HUES64 (cell line): ENCODE results near the gene XPC.
"Not testable (repeated sequence)": the region's sequence is repeated elsewhere in the genome, so short reads cannot be mapped to it uniquely, and the experiment has no call there.

ENCODE experiments used
- H3K27ac ChIP-seq: 2 replicates; pipeline ENCODE4 v1.7.0; 2013; ENCODE audit warnings: low read depth, low read length, inconsistent platforms
- H3K27me3 ChIP-seq: 2 replicates; pipeline ENCODE4 v1.6.1; 2013; ENCODE audit warnings: mild to moderate bottlenecking, low read length; ENCODE audit not compliant: insufficient read depth
- H3K36me3 ChIP-seq: 2 replicates; pipeline ENCODE4 v1.6.1; 2013; ENCODE audit warnings: mild to moderate bottlenecking, low read length; ENCODE audit not compliant: insufficient read depth
- H3K4me1 ChIP-seq: 2 replicates; pipeline ENCODE4 v1.6.1; 2013; ENCODE audit warnings: mild to moderate bottlenecking, low read length, moderate library complexity; ENCODE audit not compliant: insufficient read depth
- H3K4me3 ChIP-seq: 2 replicates; pipeline ENCODE4 v1.5.1; 2013; ENCODE audit warnings: mild to moderate bottlenecking, low read length, moderate library complexity
- H3K9ac ChIP-seq: 2 replicates; pipeline ENCODE4 v1.6.1; 2013; ENCODE audit warnings: mild to moderate bottlenecking, low read depth, low read length
- H3K9me3 ChIP-seq: 2 replicates; pipeline ENCODE4 v1.6.1; 2013; ENCODE audit warnings: low read depth, low read length; ENCODE audit not compliant: insufficient read depth
- WGBS: fragments of 150-250, 120-280 bp; methylation state at CpG from one replicate; pipeline ENCODE4 v1.1.7; 2013; ENCODE audit warnings: missing lambda C conversion rate; 5-methylcytosine and 5-hydroxymethylcytosine counted together

Gene XPC

DNA sequence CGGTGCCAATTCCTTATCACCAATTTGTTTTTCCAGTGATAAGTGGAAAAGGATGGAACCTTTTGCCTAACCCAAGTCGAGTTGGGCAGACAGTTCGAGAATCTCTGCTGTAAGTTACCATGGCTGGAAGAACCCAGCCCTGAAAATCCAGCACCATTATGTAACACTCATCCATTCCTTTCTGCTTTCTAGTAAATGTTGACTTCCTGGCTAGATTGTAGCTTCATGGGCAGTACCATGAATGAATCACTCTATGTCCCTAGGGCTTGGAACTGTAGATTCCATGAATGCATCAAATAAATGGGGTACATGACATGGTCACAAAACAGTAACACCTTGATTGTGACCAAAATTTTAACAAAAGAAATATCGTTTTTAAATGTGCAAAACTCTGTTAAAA, 67.7 kb downstream of the XPC start:
- no peak overlapping the region for H3K9ac ChIP-seq
- H3K27me3 ChIP-seq = no peaks in the 10 kb centered on the region
- 98% methylated on average over 4 of the region's 4 CpGs for WGBS
- H3K4me1 ChIP-seq = no peaks in the 10 kb centered on the region
- no peak overlapping the region for H3K27ac ChIP-seq
- H3K9me3 ChIP-seq = no peaks in the 10 kb centered on the region
- H3K4me3 ChIP-seq = no peak overlapping the region
- peaks cover 35% of the 10 kb centered on the region for H3K36me3 ChIP-seq

DNA sequence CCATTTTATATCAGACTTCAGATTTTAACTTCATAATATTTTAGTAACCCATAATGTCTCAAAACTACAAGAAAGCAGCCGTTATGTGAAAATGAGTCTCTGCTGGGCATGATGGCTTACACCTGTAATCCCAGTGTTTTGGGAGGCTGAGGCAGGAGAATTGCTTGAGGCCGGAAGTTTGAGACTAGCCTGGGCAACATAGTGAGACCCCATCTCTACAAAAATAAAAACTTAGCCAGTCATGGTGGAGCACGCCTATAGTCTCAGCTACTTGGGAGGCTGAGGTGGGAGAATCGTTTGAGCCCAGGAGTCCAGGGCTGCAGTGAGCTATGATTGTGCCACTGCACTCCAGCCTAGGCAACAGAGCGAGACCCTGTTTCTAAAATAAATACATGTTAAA, 68.6 kb downstream of the XPC start:
- not testable (repeated sequence) for H3K27me3 ChIP-seq, H3K27ac ChIP-seq, H3K4me1 ChIP-seq, H3K9me3 ChIP-seq, H3K9ac ChIP-seq, H3K4me3 ChIP-seq
- H3K36me3 ChIP-seq = peaks cover 26% of the 10 kb centered on the region
- WGBS = over 99% methylated on average over 4 of the region's 5 CpGs

DNA sequence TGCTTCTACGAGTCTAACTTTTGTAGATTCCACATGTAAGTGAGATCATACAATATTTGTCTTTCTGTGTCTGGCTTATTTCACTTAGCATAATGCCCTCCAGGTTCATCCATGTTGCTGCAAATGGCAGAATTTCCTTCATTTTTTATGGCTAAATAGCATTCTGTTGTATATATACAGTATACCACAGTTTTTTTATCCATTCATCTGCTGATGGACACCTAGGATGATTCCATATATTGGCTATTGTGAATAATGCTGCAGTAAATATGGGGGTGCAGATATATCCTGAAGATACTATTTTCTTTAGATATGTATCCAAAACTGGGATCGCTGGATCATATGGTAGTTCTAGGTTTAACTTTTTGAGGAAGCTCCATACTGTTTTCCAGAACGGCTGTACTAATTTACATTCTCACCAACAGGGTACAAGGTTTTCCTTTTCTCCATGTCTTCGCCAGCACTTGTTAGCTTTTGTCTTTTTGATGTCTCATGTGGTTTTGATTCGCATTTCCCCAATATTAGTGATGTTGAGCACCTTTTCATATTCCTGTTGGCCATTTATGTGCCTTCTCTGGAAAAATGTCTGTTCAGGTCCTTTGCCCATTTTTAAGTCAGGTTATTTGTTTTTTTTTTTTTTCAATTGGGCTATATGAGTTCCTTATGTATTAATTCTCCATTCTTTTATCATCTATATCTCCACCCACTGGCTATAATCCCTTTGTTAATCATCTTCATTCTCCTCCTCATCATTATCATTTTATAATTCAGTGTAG, 80.6 kb downstream of the XPC start:
- WGBS = 94% methylated on average over 5 of the region's 5 CpGs
- Histone ChIP-seq H3K9ac (no peak overlapping the region), H3K4me1 (no peaks in the 10 kb centered on the region; the same call in 1 of the 2 replicates), H3K27ac (no peak overlapping the region), H3K9me3 (peaks cover 6% of the 10 kb centered on the region; the same call in 1 of the 2 replicates), H3K36me3 (no peaks in the 10 kb centered on the region), H3K4me3 (no peak overlapping the region), H3K27me3 (no peaks in the 10 kb centered on the region)

DNA sequence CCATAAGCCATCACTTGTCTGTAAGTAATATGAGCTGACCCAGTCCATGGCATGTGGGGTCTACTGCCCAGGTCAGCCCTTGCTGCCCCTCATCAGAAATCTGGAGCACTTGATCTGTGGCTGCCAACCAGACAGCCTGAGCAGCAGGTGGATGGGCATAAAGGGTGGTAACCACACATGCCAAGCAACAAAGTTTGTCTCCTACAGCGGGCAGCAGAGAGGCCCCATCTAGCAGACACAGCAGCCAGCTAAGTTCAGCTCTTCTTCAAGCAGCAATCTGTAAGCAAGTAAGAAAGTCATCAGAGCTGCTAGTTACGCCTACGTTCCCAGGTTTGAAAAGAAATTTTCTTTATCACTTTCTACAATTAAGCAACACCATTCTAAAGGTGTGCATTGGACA, 81.7 kb downstream of the XPC start:
- WGBS = 91% methylated on average over 3 of the region's 3 CpGs
- Histone ChIP-seq H3K9me3 (peaks cover 6% of the 10 kb centered on the region; the same call in 1 of the 2 replicates), H3K27me3 (no peaks in the 10 kb centered on the region), H3K9ac (no peak overlapping the region), H3K36me3 (no peaks in the 10 kb centered on the region), H3K27ac (no peak overlapping the region), H3K4me3 (no peak overlapping the region), H3K4me1 (peaks cover 9% of the 10 kb centered on the region)
